GM15510 (cell line): ENCODE measurements around the gene TMEM119.

Experiments used
- POLR2A ChIP-seq: IDR thresholded peaks from 3 replicates; pipeline ENCODE4 v1.6.1; 2011; ENCODE audit warnings: borderline replicate concordance; ENCODE audit not compliant: insufficient read length; ENCODE audit errors: extremely low read depth

TMEM119 gene

GRCh38 chr12:108560321-108560721 is 37.6 kb downstream of the TMEM119 start:
- TF ChIP-seq POLR2A: no peak

DNA sequence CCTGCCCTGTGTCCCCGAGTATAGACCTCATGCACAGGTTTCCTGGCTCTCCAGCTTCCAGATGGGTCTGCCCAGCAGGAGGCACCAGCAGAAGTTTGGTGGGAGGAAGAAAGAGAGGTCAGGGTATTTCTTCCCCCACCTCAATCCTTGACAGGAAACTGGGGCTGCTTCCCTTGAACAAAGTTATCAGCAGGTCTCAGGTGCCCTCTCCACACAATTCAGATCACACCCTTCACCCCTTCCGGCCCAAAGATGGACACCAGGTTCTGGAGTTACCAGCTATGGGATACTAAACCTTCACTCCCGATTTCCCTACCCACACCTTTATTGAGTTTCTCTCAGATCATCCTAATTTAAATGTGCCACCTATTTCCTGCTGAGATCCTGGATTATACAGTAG is 38.1 kb downstream of the TMEM119 start:
- TF ChIP-seq POLR2A: no peak

- TF ChIP-seq POLR2A: no peak
These were observed 38.8 kb downstream of the TMEM119 start for GRCh38 chr12:108559007-108559655.

- TF ChIP-seq POLR2A: no peak
These were observed 44.1 kb downstream of the TMEM119 start for GRCh38 chr12:108553799-108554198.

DNA sequence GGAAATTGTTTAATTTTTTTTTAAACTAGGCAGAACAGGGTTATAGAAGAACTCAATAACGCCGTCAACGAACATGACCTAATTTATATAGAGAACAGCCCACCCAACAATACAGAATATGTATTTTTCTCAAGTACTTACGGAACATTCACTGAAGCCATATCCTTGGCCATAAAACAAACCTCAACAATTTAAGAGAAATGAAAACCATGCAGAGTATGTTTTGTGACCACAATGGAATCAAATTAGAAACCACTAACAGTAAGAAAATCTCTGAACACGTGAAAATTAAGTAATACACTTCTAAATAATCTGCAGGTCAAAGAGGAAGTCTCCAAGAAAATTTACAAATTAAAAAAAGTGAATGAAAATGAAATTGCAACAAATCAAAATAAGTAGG is 46.3 kb downstream of the TMEM119 start:
- TF ChIP-seq POLR2A: no peak

- TF ChIP-seq POLR2A: no peak
These were observed 48.8 kb downstream of the TMEM119 start for GRCh38 chr12:108548954-108549521.

- no peak for TF ChIP-seq POLR2A
These were observed 50.2 kb downstream of the TMEM119 start for GRCh38 chr12:108547686-108548085.

DNA sequence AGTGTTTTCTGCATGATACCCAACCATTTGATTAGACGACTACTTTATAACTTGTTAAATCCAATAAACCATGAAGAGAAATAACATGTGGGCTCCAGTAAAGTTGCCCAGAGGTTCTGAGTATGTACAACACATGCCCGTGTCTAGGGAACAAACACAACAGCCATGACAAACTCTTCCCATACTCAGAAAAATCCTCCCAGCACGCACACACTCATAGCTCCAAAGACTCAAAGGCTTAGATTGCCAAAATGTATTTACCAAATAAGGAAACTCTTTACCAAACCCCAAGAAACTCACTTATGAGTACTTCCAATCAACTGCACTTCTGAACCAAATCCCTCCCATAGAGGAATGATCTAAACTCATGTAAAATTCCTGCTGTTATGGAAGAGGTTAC is 54.2 kb downstream of the TMEM119 start:
- no peak for TF ChIP-seq POLR2A

DNA sequence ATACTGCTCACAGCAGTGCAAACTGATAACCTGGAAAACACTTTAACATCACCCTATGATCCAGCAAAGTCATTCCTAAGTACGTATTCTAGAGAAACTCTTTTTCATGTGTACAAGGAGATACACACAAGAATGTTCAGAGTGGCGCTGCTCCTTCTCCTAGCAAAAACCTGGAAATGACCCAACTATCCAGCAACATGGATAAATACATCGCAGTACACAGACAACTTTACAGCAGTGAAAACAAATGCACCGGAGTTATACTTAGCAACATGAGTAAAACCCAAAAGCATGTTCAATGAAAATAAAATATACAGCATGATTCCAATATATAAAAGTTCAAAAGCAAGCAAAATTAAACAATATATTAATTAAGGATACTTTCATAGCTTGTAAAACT is 55.6 kb downstream of the TMEM119 start:
- TF ChIP-seq POLR2A: no peak
